MM.1S (cell line): Measurements from ENCODE around the gene DIP2C.
"Not testable (repeated sequence)": the region's sequence is repeated elsewhere in the genome, so short reads cannot be mapped to it uniquely, and the experiment has no call there.

Source experiments
- DNase-seq: peaks from one replicate; pipeline ENCODE4 v3.0.0-alpha.2; 2015
- H2AFZ ChIP-seq: fragments of 300-600 bp; sonication (generic); 2 replicates; pipeline ENCODE4 v1.6.0; 2016; ENCODE audit warnings: antibody characterized with exemption, low read length
- H3F3A ChIP-seq: fragments of 300-600 bp; sonication (generic); 2 replicates; pipeline ENCODE4 v1.6.1; 2016; ENCODE audit warnings: mild to moderate bottlenecking, antibody characterized with exemption, low read length, moderate library complexity, mixed read lengths; ENCODE audit not compliant: insufficient read depth
- H3K27ac ChIP-seq: fragments of 300-600 bp; sonication (generic); 2 replicates; pipeline ENCODE4 v1.5.1; 2016; ENCODE audit warnings: mild to moderate bottlenecking, low read length
- H3K27me3 ChIP-seq: fragments of 300-600 bp; sonication (generic); replicated peaks from 2 replicates; pipeline ENCODE4 v1.6.0; 2016; ENCODE audit warnings: low read length; ENCODE audit not compliant: insufficient read depth
- H3K36me3 ChIP-seq: fragments of 300-600 bp; sonication (generic); replicated peaks from 2 replicates; pipeline ENCODE4 v1.6.1; 2016; ENCODE audit warnings: mild to moderate bottlenecking, low read length, mixed read lengths; ENCODE audit not compliant: insufficient read depth
- H3K4me1 ChIP-seq: fragments of 300-600 bp; sonication (generic); 2 replicates; pipeline ENCODE4 v1.6.1; 2016; ENCODE audit warnings: low read length, mixed read lengths
- H3K4me2 ChIP-seq: fragments of 300-600 bp; sonication (generic); 2 replicates; pipeline ENCODE4 v1.6.0; 2016; ENCODE audit warnings: low read depth, low read length
- H3K4me3 ChIP-seq: fragments of 300-600 bp; sonication (generic); 2 replicates; pipeline ENCODE4 v1.5.1; 2016; ENCODE audit warnings: low read length, mixed read lengths
- H3K79me2 ChIP-seq: fragments of 300-600 bp; sonication (generic); 2 replicates; pipeline ENCODE4 v1.6.1; 2016; ENCODE audit warnings: mixed run types, low read length, mixed read lengths
- H3K9ac ChIP-seq: fragments of 300-600 bp; sonication (generic); 2 replicates; pipeline ENCODE4 v1.6.1; 2016; ENCODE audit warnings: low read length, mixed read lengths
- H3K9me2 ChIP-seq: fragments of 300-600 bp; sonication (generic); replicated peaks from 2 replicates; pipeline ENCODE4 v1.6.1; 2016; ENCODE audit warnings: mild to moderate bottlenecking, low read length, mixed read lengths; ENCODE audit not compliant: insufficient read depth
- H3K9me3 ChIP-seq: fragments of 300-600 bp; sonication (generic); replicated peaks from 2 replicates; pipeline ENCODE4 v1.6.1; 2016; ENCODE audit warnings: mild to moderate bottlenecking, low read length, mixed read lengths; ENCODE audit not compliant: insufficient read depth
- H4K20me1 ChIP-seq: fragments of 300-600 bp; sonication (generic); 2 replicates; pipeline ENCODE4 v1.6.1; 2016; ENCODE audit warnings: mild to moderate bottlenecking, low read length, moderate library complexity, mixed read lengths; ENCODE audit not compliant: insufficient read depth
- EZH2 ChIP-seq: fragments of 300-600 bp; sonication (generic); optimal IDR thresholded peaks from 2 replicates; pipeline ENCODE3; 2017; ENCODE audit warnings: low read depth, mild to moderate bottlenecking, antibody characterized with exemption, low read length, mixed read lengths
- EZH2phosphoT487 ChIP-seq: fragments of 300-600 bp; sonication (generic); IDR thresholded peaks from 2 replicates; pipeline ENCODE4 v1.6.1; 2018; ENCODE audit warnings: antibody characterized with exemption, low read length
- TF ChIP-seq, protein P1 (sequence below): fragments of 300-600 bp; sonication (generic); IDR thresholded peaks from 2 replicates; pipeline ENCODE4 v1.5.1; 2016; ENCODE audit warnings: antibody characterized with exemption, low read length, mixed read lengths

Gene DIP2C

DNA sequence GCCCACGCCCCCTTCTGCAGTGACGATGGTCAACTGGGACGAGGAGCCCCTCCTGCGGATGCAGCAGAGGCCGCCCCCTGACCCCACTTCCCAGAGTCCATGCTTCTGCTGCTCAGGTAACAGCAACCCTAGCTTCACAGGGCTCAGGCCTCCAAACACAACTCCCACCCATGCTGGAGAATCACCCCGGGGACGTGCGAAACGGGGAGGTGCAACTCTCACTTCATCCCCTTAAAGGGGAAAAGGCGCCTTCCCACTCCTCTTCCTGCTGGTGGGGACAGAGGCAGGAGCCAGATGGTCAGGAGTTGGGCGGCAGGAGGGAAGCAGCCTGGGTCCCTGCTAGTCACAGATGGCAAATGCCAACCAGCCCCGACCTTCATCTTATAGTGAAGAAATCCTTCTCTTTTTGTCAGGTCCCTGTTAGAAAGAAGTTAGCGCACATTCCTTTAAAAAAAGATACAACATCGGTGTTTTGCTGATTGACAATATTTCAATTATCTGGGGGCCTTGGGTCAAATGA, 155.4 kb downstream of the DIP2C start:
- no peaks in the 10 kb centered on the region for H4K20me1 ChIP-seq
- no peak overlapping the region for H2AFZ ChIP-seq
- no peaks in the 10 kb centered on the region for H3K9me2 ChIP-seq
- H3K4me1 ChIP-seq, result no peaks in the 10 kb centered on the region
- H3K27ac ChIP-seq, result no peak overlapping the region
- TF ChIP-seq EZH2, result no peak
- TF ChIP-seq EZH2phosphoT487, result no peak
- TF ChIP-seq, protein P1, sequence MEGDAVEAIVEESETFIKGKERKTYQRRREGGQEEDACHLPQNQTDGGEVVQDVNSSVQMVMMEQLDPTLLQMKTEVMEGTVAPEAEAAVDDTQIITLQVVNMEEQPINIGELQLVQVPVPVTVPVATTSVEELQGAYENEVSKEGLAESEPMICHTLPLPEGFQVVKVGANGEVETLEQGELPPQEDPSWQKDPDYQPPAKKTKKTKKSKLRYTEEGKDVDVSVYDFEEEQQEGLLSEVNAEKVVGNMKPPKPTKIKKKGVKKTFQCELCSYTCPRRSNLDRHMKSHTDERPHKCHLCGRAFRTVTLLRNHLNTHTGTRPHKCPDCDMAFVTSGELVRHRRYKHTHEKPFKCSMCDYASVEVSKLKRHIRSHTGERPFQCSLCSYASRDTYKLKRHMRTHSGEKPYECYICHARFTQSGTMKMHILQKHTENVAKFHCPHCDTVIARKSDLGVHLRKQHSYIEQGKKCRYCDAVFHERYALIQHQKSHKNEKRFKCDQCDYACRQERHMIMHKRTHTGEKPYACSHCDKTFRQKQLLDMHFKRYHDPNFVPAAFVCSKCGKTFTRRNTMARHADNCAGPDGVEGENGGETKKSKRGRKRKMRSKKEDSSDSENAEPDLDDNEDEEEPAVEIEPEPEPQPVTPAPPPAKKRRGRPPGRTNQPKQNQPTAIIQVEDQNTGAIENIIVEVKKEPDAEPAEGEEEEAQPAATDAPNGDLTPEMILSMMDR, result no peak
- no peak overlapping the region for H3K4me2 ChIP-seq
- no peaks in the 10 kb centered on the region for H3K27me3 ChIP-seq
- H3K9me3 ChIP-seq, result no peaks in the 10 kb centered on the region
- no peak overlapping the region for H3K4me3 ChIP-seq
- DNase-seq, result no peak
- no peak overlapping the region for H3K9ac ChIP-seq
- H3F3A ChIP-seq, result no peaks in the 10 kb centered on the region
- H3K79me2 ChIP-seq, result no peaks in the 10 kb centered on the region; the same call in 1 of the 2 replicates
- no peaks in the 10 kb centered on the region for H3K36me3 ChIP-seq

DNA sequence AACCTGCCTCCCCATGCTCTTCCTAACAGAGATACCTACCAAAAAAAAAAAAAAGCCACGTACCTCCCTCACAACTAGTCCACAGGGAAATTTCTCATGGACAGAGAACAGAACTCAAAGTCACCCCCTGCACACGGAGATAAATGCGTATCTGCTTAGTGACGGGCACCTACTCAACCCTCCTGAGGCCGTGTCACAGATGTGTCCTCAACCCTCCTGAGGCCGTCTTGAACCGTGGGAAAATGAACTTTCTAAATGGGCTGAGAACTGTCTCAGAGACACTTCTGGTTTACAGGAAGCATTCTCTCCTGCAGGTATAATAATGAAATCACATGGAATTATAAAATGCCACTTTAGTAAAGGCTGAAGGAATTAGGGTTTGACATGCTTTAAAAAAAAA, 155.9 kb downstream of the DIP2C start:
- Histone ChIP-seq H3F3A (no peaks in the 10 kb centered on the region), H3K4me1 (no peaks in the 10 kb centered on the region), H3K4me3 (no peak overlapping the region), H3K9me2 (no peaks in the 10 kb centered on the region), H2AFZ (no peak overlapping the region), H3K9ac (no peak overlapping the region), H3K36me3 (no peaks in the 10 kb centered on the region), H3K27ac (no peak overlapping the region), H4K20me1 (no peaks in the 10 kb centered on the region), H3K27me3 (no peaks in the 10 kb centered on the region), H3K79me2 (no peaks in the 10 kb centered on the region; the same call in 1 of the 2 replicates), H3K4me2 (no peak overlapping the region), H3K9me3 (no peaks in the 10 kb centered on the region)
- no peak for DNase-seq
- TF ChIP-seq EZH2phosphoT487 (no peak), EZH2 (no peak)
- TF ChIP-seq, protein P1, result no peak

DNA sequence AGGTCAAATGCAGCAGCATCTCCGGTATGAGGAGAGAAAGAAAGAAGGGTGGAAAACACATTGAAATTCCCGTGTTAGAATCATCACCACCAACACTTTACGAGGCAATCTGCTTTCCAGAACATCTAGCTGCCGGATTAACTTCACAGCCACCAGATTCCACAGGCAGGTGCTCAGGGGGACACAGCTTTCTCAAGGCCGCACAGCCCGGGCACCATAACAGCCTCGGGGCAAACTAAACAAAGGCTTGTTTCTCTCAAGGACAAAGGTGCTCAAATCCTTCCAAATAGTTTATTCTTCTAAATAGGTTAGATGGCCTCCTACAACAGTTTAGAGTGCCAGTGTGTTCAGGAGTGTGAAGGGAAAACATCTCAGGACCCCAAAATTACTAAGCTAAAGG, 156.3 kb downstream of the DIP2C start:
- Histone ChIP-seq H3K27me3 (no peaks in the 10 kb centered on the region), H3K36me3 (no peaks in the 10 kb centered on the region), H3K9me3 (no peaks in the 10 kb centered on the region), H3F3A (no peaks in the 10 kb centered on the region), H3K4me3 (no peak overlapping the region), H3K27ac (no peak overlapping the region), H3K9ac (no peak overlapping the region), H3K9me2 (no peaks in the 10 kb centered on the region), H3K4me1 (no peaks in the 10 kb centered on the region), H3K4me2 (no peak overlapping the region), H2AFZ (no peak overlapping the region), H4K20me1 (no peaks in the 10 kb centered on the region), H3K79me2 (no peaks in the 10 kb centered on the region; the same call in 1 of the 2 replicates)
- DNase-seq, result no peak
- no peak for TF ChIP-seq EZH2
- TF ChIP-seq EZH2phosphoT487, result no peak
- TF ChIP-seq, protein P1, result no peak

DNA sequence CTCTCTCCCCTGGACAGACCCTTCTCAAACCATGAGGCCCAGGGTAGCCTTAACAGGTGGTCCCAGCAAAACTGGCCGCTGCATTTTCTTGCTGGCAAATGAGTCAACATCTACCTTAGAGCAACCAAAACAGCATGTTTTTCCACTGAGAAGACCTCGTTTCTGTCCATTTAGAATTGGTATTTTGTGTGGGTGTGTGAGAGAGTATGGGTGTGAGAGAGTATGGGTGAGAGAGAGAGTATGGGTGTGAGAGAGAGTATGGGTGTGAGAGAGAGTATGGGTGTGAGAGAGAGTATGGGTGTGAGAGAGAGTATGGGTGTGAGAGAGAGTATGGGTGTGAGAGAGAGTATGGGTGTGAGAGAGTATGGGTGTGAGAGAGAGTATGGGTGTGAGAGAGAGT, 157.1 kb downstream of the DIP2C start:
- not testable (repeated sequence) for H3K4me1 ChIP-seq, H3K4me2 ChIP-seq, H4K20me1 ChIP-seq

More for the DNA sequence above, 157.1 kb downstream of the DIP2C start:
- not testable (repeated sequence) for H3K9me3 ChIP-seq, H3K36me3 ChIP-seq, H2AFZ ChIP-seq, H3K79me2 ChIP-seq, H3K9me2 ChIP-seq, H3K27me3 ChIP-seq, H3K9ac ChIP-seq, H3K27ac ChIP-seq, H3K4me3 ChIP-seq, H3F3A ChIP-seq, DNase-seq
